HG02852 (cell line): ENCODE data around the gene GPR132.
A peak's percentile ranks its signal among the peaks of the same experiment; 100 is the strongest.

Experiments used
- ATAC-seq: cut with Tn5 transposase; IDR thresholded peaks from one replicate; pipeline ENCODE4 v1.9.1; 2021; ENCODE audit warnings: mild to moderate bottlenecking, moderate library complexity; ENCODE audit not compliant: unreplicated experiment

GPR132 gene

GRCh38 chr14:105063056-105063455 lies 2.2 kb downstream of the GPR132 start:
- no peak for ATAC-seq

- ATAC-seq, result no peak
Observed at GRCh38 chr14:105062048-105062433, 3.2 kb downstream of the GPR132 start.

- peak; percentile 31 for ATAC-seq
Observed at GRCh38 chr14:105061428-105062047, 3.7 kb downstream of the GPR132 start.

GRCh38 chr14:105060751-105061427 lies 4.3 kb downstream of the GPR132 start:
- no peak for ATAC-seq

GRCh38 chr14:105059925-105060565 lies 5.2 kb downstream of the GPR132 start:
- ATAC-seq, result no peak

GRCh38 chr14:105059035-105059924 lies 6.0 kb downstream of the GPR132 start:
- ATAC-seq, result no peak

GRCh38 chr14:105058521-105059034 lies 6.7 kb downstream of the GPR132 start:
- ATAC-seq, result no peak

GRCh38 chr14:105056303-105056831 lies 8.9 kb downstream of the GPR132 start:
- no peak for ATAC-seq

- no peak for ATAC-seq
Observed at GRCh38 chr14:105055736-105056302, 9.4 kb downstream of the GPR132 start.

- ATAC-seq, result no peak
Observed at GRCh38 chr14:105055334-105055733, 9.9 kb downstream of the GPR132 start.

GRCh38 chr14:105053996-105054395 lies 11.2 kb downstream of the GPR132 start:
- ATAC-seq, result no peak

- ATAC-seq, result no peak
Observed at GRCh38 chr14:105053421-105053820, 11.8 kb downstream of the GPR132 start.

GRCh38 chr14:105052110-105052458 lies 13.1 kb downstream of the GPR132 start:
- ATAC-seq, result no peak

- no peak for ATAC-seq
Observed at GRCh38 chr14:105051182-105052109, 13.8 kb downstream of the GPR132 start.

- ATAC-seq, result no peak
Observed at GRCh38 chr14:105050551-105050897, 14.7 kb downstream of the GPR132 start.

GRCh38 chr14:105049753-105050550 lies 15.3 kb downstream of the GPR132 start:
- ATAC-seq, result no peak

- ATAC-seq, result no peak
Observed at GRCh38 chr14:105047283-105048016, 17.8 kb downstream of the GPR132 start.

GRCh38 chr14:105046891-105047282 lies 18.3 kb downstream of the GPR132 start:
- ATAC-seq, result no peak
